ENCODE measurements around the gene CNTD1.
"Not testable (repeated sequence)": the region's sequence is repeated elsewhere in the genome, so short reads cannot be mapped to it uniquely, and the experiment has no call there.

Gene CNTD1

GRCh38 chr17:42768006-42768405 lies 30.7 kb upstream of the CNTD1 start:
- not testable (repeated sequence) for H3K36me3 ChIP-seq (ENCODE audit: insufficient read depth, low read depth, low read length); H3K4me1 ChIP-seq (ENCODE audit: insufficient read depth, low read length); H3K27me3 ChIP-seq (ENCODE audit: insufficient read depth, low read length); H3K4me3 ChIP-seq (ENCODE audit: low read length); H3K9me3 ChIP-seq (ENCODE audit: insufficient read depth, low read depth, low read length); H3K27ac ChIP-seq (ENCODE audit: low read length); H3K9ac ChIP-seq (ENCODE audit: low read depth, low read length)

- H3K9me3 ChIP-seq (ENCODE audit: insufficient read depth, low read depth, low read length); H3K9ac ChIP-seq (ENCODE audit: low read depth, low read length); H3K27ac ChIP-seq (ENCODE audit: low read length); H3K4me3 ChIP-seq (ENCODE audit: low read length); H3K36me3 ChIP-seq (ENCODE audit: insufficient read depth, low read depth, low read length); H3K4me1 ChIP-seq (ENCODE audit: insufficient read depth, low read length); H3K27me3 ChIP-seq (ENCODE audit: insufficient read depth, low read length): not testable (repeated sequence)
Measured at GRCh38 chr17:42769964-42770363, 28.7 kb upstream of the CNTD1 start.

- H3K27me3 ChIP-seq (ENCODE audit: insufficient read depth, low read length) = no peaks in the 10 kb centered on the region
- peak overlapping the region; percentile 92 for H3K4me3 ChIP-seq (ENCODE audit: low read length)
- peak overlapping the region; percentile 94; the same call in 1 of the 2 replicates for H3K9ac ChIP-seq (ENCODE audit: low read depth, low read length)
- H3K4me1 ChIP-seq (ENCODE audit: insufficient read depth, low read length) = no peaks in the 10 kb centered on the region
- no peaks in the 10 kb centered on the region for H3K9me3 ChIP-seq (ENCODE audit: insufficient read depth, low read depth, low read length)
- H3K27ac ChIP-seq (ENCODE audit: low read length) = no peak overlapping the region
- H3K36me3 ChIP-seq (ENCODE audit: insufficient read depth, low read depth, low read length) = peaks cover 23% of the 10 kb centered on the region
Measured at GRCh38 chr17:42772945-42773289, 25.7 kb upstream of the CNTD1 start.

DNA sequence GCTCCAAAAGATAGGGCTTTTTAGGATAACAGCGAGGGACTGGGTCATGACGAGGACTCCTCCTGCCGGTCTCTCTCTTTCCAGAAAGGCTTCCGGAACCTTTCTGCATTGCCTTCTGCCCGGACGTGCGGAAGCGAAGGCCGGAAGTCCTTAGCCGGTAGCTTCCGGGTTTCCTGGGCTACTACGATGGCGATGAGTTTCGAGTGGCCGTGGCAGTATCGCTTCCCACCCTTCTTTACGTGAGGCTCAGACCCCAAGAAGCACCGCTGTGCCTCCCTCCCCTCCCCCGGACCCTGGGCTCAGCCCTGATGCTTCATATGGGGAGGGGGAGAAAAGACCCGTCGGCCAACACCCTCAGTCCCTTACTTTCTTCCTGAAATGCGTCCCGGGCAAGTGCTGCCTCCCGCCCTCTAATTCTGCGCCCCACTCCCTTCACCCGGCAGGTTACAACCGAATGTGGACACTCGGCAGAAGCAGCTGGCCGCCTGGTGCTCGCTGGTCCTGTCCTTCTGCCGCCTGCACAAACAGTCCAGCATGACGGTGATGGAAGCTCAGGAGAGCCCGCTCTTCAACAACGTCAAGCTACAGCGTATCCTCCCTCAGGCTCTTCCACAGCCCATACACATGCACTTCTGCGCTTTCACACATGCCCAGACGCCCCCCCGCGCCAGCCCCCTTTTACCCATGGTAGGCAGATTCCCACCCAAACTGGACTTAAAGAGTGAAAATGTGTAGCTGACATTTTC lies 25.2 kb upstream of the CNTD1 start, which contains the start of gene VPS25:
Gene VPS25, plus strand, starts transcription at position 160 of the 746 bp plus-strand sequence. Its CDS starts 27 bp downstream, at position 187.
- Histone ChIP-seq H3K4me3 (ENCODE audit: low read length) (peak within 1 kb of the TSS; percentile 92), H3K4me1 (ENCODE audit: insufficient read depth, low read length) (no peaks in the 10 kb centered on the region), H3K9ac (ENCODE audit: low read depth, low read length) (peak within 1 kb of the TSS; percentile 94), H3K9me3 (ENCODE audit: insufficient read depth, low read depth, low read length) (no peaks in the 10 kb centered on the region), H3K27me3 (ENCODE audit: insufficient read depth, low read length) (no peaks in the 10 kb centered on the region), H3K36me3 (ENCODE audit: insufficient read depth, low read depth, low read length) (peaks cover 28% of the 10 kb centered on the region), H3K27ac (ENCODE audit: low read length) (no peak within 1 kb of the TSS)

DNA sequence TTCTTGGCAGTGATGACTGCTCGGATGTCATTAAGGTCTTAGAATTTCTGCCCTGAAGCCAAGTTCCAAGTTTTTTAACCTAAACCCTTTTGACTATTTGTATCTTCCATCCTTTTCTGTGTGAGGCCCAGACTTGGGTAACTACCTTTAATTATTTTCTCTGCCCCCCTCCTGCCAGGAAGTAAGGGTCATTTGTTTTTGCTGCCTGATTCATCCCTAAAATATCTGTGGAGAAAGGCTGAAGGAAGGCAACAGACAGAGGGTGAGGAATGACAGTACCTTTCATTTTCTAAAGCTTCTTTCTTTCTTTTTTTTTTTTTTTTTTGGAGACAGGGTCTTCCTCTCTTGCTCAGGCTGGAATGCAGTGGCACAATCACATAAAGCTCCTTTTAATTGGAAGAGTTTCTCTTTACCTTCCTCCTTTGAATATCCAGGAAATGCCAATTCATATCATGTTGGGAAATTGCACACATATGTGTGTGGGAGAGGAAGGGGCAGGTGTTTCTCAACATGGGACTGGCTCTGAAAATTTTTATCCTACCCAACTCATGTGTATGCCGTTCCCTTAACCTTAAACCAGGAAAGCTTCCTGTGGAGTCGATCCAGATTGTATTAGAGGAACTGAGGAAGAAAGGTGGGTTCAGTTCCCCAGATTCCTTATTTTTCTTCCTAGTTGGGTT lies 24.5 kb upstream of the CNTD1 start:
- Histone ChIP-seq H3K9me3 (ENCODE audit: insufficient read depth, low read depth, low read length) (no peaks in the 10 kb centered on the region), H3K4me1 (ENCODE audit: insufficient read depth, low read length) (no peaks in the 10 kb centered on the region), H3K27ac (ENCODE audit: low read length) (no peak overlapping the region), H3K9ac (ENCODE audit: low read depth, low read length) (peak overlapping the region; percentile 94), H3K36me3 (ENCODE audit: insufficient read depth, low read depth, low read length) (peaks cover 36% of the 10 kb centered on the region), H3K27me3 (ENCODE audit: insufficient read depth, low read length) (no peaks in the 10 kb centered on the region), H3K4me3 (ENCODE audit: low read length) (peak overlapping the region; percentile 92)

DNA sequence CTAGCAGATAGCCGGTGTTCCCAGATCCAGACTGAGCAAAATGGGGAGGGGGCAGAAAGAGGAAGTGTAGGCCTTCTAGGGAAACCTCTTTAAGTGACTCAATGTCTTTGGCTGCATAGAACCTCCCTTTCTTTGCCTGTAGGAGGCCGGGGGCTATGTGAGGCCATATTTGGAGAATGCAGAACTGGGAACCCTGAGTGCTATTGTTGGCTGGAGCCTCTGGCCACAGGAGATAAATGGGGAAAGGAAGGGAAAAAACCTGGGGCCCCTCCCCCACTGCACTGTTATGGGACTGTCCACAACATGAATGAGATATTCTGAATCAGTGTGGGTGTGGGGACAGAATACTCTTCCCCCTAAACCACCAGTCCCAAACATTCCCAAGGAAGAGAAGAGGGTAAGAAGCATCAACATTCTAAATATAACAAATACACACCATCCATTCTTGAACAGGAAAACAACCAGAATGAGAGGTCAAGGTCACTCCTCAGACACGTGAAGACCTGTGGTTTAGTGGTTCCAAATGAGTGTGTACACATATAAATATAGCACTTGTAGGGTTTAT lies 23.0 kb upstream of the CNTD1 start:
- Histone ChIP-seq H3K27ac (ENCODE audit: low read length) (no peak overlapping the region), H3K4me3 (ENCODE audit: low read length) (no peak overlapping the region), H3K9ac (ENCODE audit: low read depth, low read length) (no peak overlapping the region), H3K9me3 (ENCODE audit: insufficient read depth, low read depth, low read length) (no peaks in the 10 kb centered on the region), H3K36me3 (ENCODE audit: insufficient read depth, low read depth, low read length) (peaks cover 38% of the 10 kb centered on the region), H3K27me3 (ENCODE audit: insufficient read depth, low read length) (peaks cover 1% of the 10 kb centered on the region; the same call in 1 of the 2 replicates), H3K4me1 (ENCODE audit: insufficient read depth, low read length) (no peaks in the 10 kb centered on the region)

DNA sequence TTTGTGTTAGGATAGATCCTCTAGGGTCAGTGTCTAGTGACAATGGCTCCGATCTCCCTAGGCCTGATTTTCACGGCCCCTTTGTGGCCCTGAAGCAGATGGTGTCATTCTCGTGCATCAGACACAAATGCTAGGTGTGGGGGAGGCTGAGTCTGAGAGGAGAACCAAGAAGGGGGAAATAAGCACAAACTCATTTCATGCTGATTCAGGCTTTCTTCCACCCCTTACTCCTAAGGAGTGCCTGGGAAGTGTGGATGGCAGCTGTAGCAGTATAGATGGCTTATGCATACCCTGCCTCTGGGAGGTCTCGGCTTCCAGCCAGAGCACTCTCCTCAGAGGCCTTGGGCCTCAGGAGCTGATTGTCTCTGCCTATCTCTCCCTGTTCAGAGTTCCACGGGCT lies 20.1 kb upstream of the CNTD1 start:
- Histone ChIP-seq H3K9me3 (ENCODE audit: insufficient read depth, low read depth, low read length) (no peaks in the 10 kb centered on the region), H3K27me3 (ENCODE audit: insufficient read depth, low read length) (peaks cover 31% of the 10 kb centered on the region), H3K9ac (ENCODE audit: low read depth, low read length) (no peak overlapping the region), H3K4me3 (ENCODE audit: low read length) (no peak overlapping the region), H3K4me1 (ENCODE audit: insufficient read depth, low read length) (peaks cover 3% of the 10 kb centered on the region; the same call in 1 of the 2 replicates), H3K27ac (ENCODE audit: low read length) (no peak overlapping the region), H3K36me3 (ENCODE audit: insufficient read depth, low read depth, low read length) (peaks cover 38% of the 10 kb centered on the region)

DNA sequence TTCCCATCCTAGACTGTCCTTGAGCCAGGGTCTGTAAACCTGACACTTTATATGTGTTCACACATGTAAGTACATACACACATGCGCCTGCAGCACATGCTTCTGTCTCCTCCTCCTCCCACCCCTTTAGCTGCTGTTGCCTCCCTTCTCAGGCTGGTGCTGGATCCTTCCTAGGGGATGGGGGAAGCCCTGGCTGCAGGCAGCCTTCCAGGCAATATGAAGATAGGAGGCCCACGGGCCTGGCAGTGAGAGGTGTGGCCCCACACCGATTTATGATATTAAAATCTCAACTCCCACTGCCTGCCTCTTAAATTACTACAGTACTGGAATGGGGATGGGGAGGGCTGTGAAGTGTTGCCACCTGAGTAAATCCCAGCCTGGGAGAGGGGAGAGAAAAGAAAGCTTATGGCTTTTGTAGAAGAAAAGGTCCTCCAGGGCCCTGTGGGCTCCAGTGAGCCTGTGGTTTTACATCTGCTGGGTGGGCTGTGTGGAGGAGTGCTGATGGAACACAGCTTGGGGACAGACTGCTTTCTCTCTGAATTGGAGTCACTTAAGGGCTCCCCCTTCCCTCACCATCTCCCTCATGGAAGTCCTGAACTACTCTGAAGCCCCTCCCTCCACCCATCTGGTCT lies 19.2 kb upstream of the CNTD1 start:
- no peaks in the 10 kb centered on the region for H3K9me3 ChIP-seq (ENCODE audit: insufficient read depth, low read depth, low read length)
- peaks cover 38% of the 10 kb centered on the region for H3K36me3 ChIP-seq (ENCODE audit: insufficient read depth, low read depth, low read length)
- no peak overlapping the region for H3K9ac ChIP-seq (ENCODE audit: low read depth, low read length)
- H3K27me3 ChIP-seq (ENCODE audit: insufficient read depth, low read length) = peaks cover 37% of the 10 kb centered on the region
- no peak overlapping the region for H3K27ac ChIP-seq (ENCODE audit: low read length)
- H3K4me3 ChIP-seq (ENCODE audit: low read length) = peak overlapping the region; percentile 70; the same call in 1 of the 2 replicates
- H3K4me1 ChIP-seq (ENCODE audit: insufficient read depth, low read length) = peaks cover 3% of the 10 kb centered on the region; the same call in 1 of the 2 replicates

- Histone ChIP-seq H3K27me3 (ENCODE audit: insufficient read depth, low read length) (peaks cover 37% of the 10 kb centered on the region), H3K4me1 (ENCODE audit: insufficient read depth, low read length) (peaks cover 3% of the 10 kb centered on the region; the same call in 1 of the 2 replicates), H3K36me3 (ENCODE audit: insufficient read depth, low read depth, low read length) (peaks cover 36% of the 10 kb centered on the region), H3K9me3 (ENCODE audit: insufficient read depth, low read depth, low read length) (no peaks in the 10 kb centered on the region), H3K4me3 (ENCODE audit: low read length) (peak within 1 kb of the TSS; percentile 70), H3K9ac (ENCODE audit: low read depth, low read length) (peak within 1 kb of the TSS; percentile 48; the same call in 1 of the 2 replicates), H3K27ac (ENCODE audit: low read length) (no peak within 1 kb of the TSS)
Measured at GRCh38 chr17:42779936-42780850, 18.5 kb upstream of the CNTD1 start, which contains the start of gene WNK4. TSS of gene WNK4 (plus strand) at chr17:42780610. CDS start at chr17:42780699, 89 bp downstream.

- Histone ChIP-seq H3K4me1 (ENCODE audit: insufficient read depth, low read length) (peaks cover 3% of the 10 kb centered on the region; the same call in 1 of the 2 replicates), H3K9ac (ENCODE audit: low read depth, low read length) (peak overlapping the region; percentile 48; the same call in 1 of the 2 replicates), H3K4me3 (ENCODE audit: low read length) (peak overlapping the region; percentile 70), H3K36me3 (ENCODE audit: insufficient read depth, low read depth, low read length) (peaks cover 28% of the 10 kb centered on the region), H3K27ac (ENCODE audit: low read length) (no peak overlapping the region), H3K9me3 (ENCODE audit: insufficient read depth, low read depth, low read length) (no peaks in the 10 kb centered on the region), H3K27me3 (ENCODE audit: insufficient read depth, low read length) (peaks cover 37% of the 10 kb centered on the region)
Measured at GRCh38 chr17:42780851-42781638, 17.6 kb upstream of the CNTD1 start.

All from iPS-20b (cell line).